HCT116 (cell line): Measurements from ENCODE around the gene TCEANC2.

Experiments used
- CTCF ChIP-seq, 3 experiments: fragments of 200-600 bp in 1 of 3; sonication (generic) in 1 of 3; IDR thresholded peaks in 2 of 3; conservative IDR thresholded peaks in 1 of 3; 2 replicates each; pipeline ENCODE4 v1.5.1; 2012 to 2017; ENCODE audit warnings: low read depth in 2 of 3, low read length in 2 of 3, antibody characterized with exemption in 1 of 3, borderline replicate concordance in 1 of 3, control low read depth in 1 of 3, mild to moderate bottlenecking in 1 of 3, mixed read lengths in 1 of 3, mixed run types in 1 of 3, moderate library complexity in 1 of 3; ENCODE audit not compliant: insufficient read depth in 1 of 3
- EGR1 ChIP-seq: IDR thresholded peaks from 2 replicates; pipeline ENCODE4 v1.6.1; 2012; ENCODE audit warnings: low read depth
- POLR2A ChIP-seq: IDR thresholded peaks from 2 replicates; pipeline ENCODE4 v1.7.0; 2011; ENCODE audit warnings: borderline replicate concordance; ENCODE audit not compliant: insufficient read depth, insufficient read length; ENCODE audit errors: extremely low read depth
- SIN3A ChIP-seq: IDR thresholded peaks from 2 replicates; pipeline ENCODE4 v1.6.1; 2012; ENCODE audit warnings: low read depth
- ZNF274 ChIP-seq: fragments of 200-500 bp; sonication (Bioruptor generic); IDR thresholded peaks from 2 replicates; pipeline ENCODE4 v1.6.1; 2014; ENCODE audit warnings: mild to moderate bottlenecking, low read depth, low read length, inconsistent platforms

GRCh38 chr1:54111624-54112023 lies 58.2 kb downstream of the TCEANC2 start:
- TF ChIP-seq SIN3A (no peak), EGR1 (no peak), POLR2A (no peak), CTCF (IDR thresholded peaks at IDR 0.05 in 2 of 3, conservative IDR thresholded peaks at IDR 0.05 in 1 of 3; ENCODE audit: borderline replicate concordance in 1 of 3, insufficient read depth in 1 of 3, low read depth in 2 of 3, low read length in 2 of 3) (no peak), ZNF274 (no peak)
